SU-DHL-6 (cell line): ENCODE measurements around the gene PLA2G4A.

ENCODE experiments used
- H2AFZ ChIP-seq: fragments of 200-600 bp; sonication (generic); 2 replicates; pipeline ENCODE4 v1.6.1; 2014; ENCODE audit warnings: low read depth, mild to moderate bottlenecking, moderate library complexity, mixed read lengths, antibody characterized with exemption, low read length; ENCODE audit not compliant: severe bottlenecking
- H3F3A ChIP-seq: fragments of 200-600 bp; shearing (Covaris generic); 2 replicates; pipeline ENCODE4 v1.6.0; 2016; ENCODE audit warnings: antibody characterized with exemption, mild to moderate bottlenecking; ENCODE audit not compliant: insufficient read depth
- H3K27ac ChIP-seq: fragments of 200-600 bp; sonication (generic); 2 replicates; pipeline ENCODE4 v1.5.1; 2016; ENCODE audit warnings: low read depth, mild to moderate bottlenecking, low read length, moderate library complexity, mixed read lengths
- H3K27me3 ChIP-seq: fragments of 200-600 bp; sonication (generic), shearing (Covaris generic); 2 replicates; pipeline ENCODE4 v1.6.0; 2014; ENCODE audit warnings: mild to moderate bottlenecking, low read length
- H3K36me3 ChIP-seq: fragments of 200-600 bp; sonication (generic); 2 replicates; pipeline ENCODE4 v1.6.1; 2014; ENCODE audit warnings: mild to moderate bottlenecking, low read length, mixed read lengths
- H3K4me2 ChIP-seq: fragments of 300-600, 200-600 bp; shearing (Covaris generic), sonication (generic); 2 replicates; pipeline ENCODE4 v1.6.0; 2014; ENCODE audit warnings: low read length, low read depth, mild to moderate bottlenecking; ENCODE audit not compliant: poor library complexity, severe bottlenecking
- H3K4me3 ChIP-seq: fragments of 200-600 bp; sonication (generic); 2 replicates; pipeline ENCODE4 v1.5.1; 2014; ENCODE audit warnings: antibody characterized with exemption, low read length, mild to moderate bottlenecking, mixed read lengths; ENCODE audit not compliant: insufficient read depth, poor library complexity, severe bottlenecking
- H3K79me2 ChIP-seq: fragments of 200-600 bp; sonication (generic); 2 replicates; pipeline ENCODE4 v1.6.1; 2014; ENCODE audit warnings: mild to moderate bottlenecking, low read length, moderate library complexity; ENCODE audit not compliant: insufficient read depth
- H3K9ac ChIP-seq: fragments of 200-600 bp; sonication (generic); 2 replicates; pipeline ENCODE4 v1.7.0; 2014; ENCODE audit warnings: mild to moderate bottlenecking, low read length
- H3K9me2 ChIP-seq: fragments of 200-600 bp; sonication (generic); replicated peaks from 2 replicates; pipeline ENCODE4 v1.6.1; 2014; ENCODE audit warnings: low read length; ENCODE audit not compliant: insufficient read depth
- H3K9me3 ChIP-seq: fragments of 200-600 bp; sonication (generic); 2 replicates; pipeline ENCODE4 v1.6.1; 2014; ENCODE audit warnings: low read length, mixed read lengths; ENCODE audit not compliant: insufficient read depth
- H4K20me1 ChIP-seq: fragments of 200-600 bp; sonication (generic); 2 replicates; pipeline ENCODE4 v1.6.1; 2014; ENCODE audit warnings: low read depth, mild to moderate bottlenecking, antibody characterized with exemption, low read length, moderate library complexity, mixed read lengths
- EZH2phosphoT487 ChIP-seq: fragments of 200-600 bp; sonication (generic), shearing (Covaris generic); conservative IDR thresholded peaks from 2 replicates; pipeline ENCODE4 v1.6.1; 2018; ENCODE audit warnings: mild to moderate bottlenecking, antibody characterized with exemption, low read length, moderate library complexity, mixed read lengths
- TF ChIP-seq, protein P1 (sequence below): fragments of 200-600 bp; sonication (generic); IDR thresholded peaks from one replicate; pipeline ENCODE4 v1.5.1; 2017; ENCODE audit warnings: antibody characterized with exemption, mild to moderate bottlenecking, low read length, moderate library complexity; ENCODE audit not compliant: insufficient read depth, poor library complexity, severe bottlenecking

PLA2G4A gene

GRCh38 chr1:186887203-186887602, 58.5 kb downstream of the PLA2G4A start:
- Histone ChIP-seq H3K27me3 (no peaks in the 10 kb centered on the region), H3K27ac (no peak overlapping the region), H3K4me3 (no peak overlapping the region), H3F3A (no peaks in the 10 kb centered on the region), H2AFZ (no peak overlapping the region), H3K9me2 (no peaks in the 10 kb centered on the region), H4K20me1 (no peaks in the 10 kb centered on the region), H3K9ac (no peak overlapping the region), H3K9me3 (no peaks in the 10 kb centered on the region), H3K79me2 (no peaks in the 10 kb centered on the region), H3K4me2 (no peak overlapping the region), H3K36me3 (no peaks in the 10 kb centered on the region)
- TF ChIP-seq EZH2phosphoT487: no peak
- TF ChIP-seq, protein P1, sequence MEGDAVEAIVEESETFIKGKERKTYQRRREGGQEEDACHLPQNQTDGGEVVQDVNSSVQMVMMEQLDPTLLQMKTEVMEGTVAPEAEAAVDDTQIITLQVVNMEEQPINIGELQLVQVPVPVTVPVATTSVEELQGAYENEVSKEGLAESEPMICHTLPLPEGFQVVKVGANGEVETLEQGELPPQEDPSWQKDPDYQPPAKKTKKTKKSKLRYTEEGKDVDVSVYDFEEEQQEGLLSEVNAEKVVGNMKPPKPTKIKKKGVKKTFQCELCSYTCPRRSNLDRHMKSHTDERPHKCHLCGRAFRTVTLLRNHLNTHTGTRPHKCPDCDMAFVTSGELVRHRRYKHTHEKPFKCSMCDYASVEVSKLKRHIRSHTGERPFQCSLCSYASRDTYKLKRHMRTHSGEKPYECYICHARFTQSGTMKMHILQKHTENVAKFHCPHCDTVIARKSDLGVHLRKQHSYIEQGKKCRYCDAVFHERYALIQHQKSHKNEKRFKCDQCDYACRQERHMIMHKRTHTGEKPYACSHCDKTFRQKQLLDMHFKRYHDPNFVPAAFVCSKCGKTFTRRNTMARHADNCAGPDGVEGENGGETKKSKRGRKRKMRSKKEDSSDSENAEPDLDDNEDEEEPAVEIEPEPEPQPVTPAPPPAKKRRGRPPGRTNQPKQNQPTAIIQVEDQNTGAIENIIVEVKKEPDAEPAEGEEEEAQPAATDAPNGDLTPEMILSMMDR: no peak

- Histone ChIP-seq H3K4me2 (no peak overlapping the region), H3K27me3 (no peaks in the 10 kb centered on the region), H3K27ac (no peak overlapping the region), H3K4me3 (no peak overlapping the region), H3K79me2 (no peaks in the 10 kb centered on the region), H3K9me3 (no peaks in the 10 kb centered on the region), H3K9ac (no peak overlapping the region), H3K36me3 (no peaks in the 10 kb centered on the region), H3F3A (no peaks in the 10 kb centered on the region), H2AFZ (no peak overlapping the region), H4K20me1 (no peaks in the 10 kb centered on the region), H3K9me2 (no peaks in the 10 kb centered on the region)
- TF ChIP-seq, protein P1: no peak
- TF ChIP-seq EZH2phosphoT487: no peak
These were observed 59.6 kb downstream of the PLA2G4A start for GRCh38 chr1:186888367-186888766.

DNA sequence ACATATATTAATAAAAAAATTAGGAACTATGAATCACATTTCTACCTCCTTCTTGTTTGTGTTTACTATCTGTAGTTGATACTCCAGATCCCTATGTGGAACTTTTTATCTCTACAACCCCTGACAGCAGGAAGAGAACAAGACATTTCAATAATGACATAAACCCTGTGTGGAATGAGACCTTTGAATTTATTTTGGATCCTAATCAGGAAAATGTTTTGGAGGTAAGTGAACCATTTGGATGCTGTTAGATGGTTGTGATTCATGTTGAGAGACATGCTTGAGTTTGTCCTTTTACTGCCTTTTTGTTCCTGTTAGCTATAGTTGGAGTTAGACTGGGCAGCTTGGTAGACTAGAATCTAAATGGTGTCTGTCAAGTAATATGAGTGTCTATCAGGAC, 64.2 kb downstream of the PLA2G4A start:
- Histone ChIP-seq H3K9me2 (no peaks in the 10 kb centered on the region), H3K9me3 (no peaks in the 10 kb centered on the region), H4K20me1 (no peaks in the 10 kb centered on the region), H3K4me2 (no peak overlapping the region), H3K27me3 (no peaks in the 10 kb centered on the region), H3K4me3 (no peak overlapping the region), H3K36me3 (no peaks in the 10 kb centered on the region), H3K27ac (no peak overlapping the region), H3K9ac (no peak overlapping the region), H3K79me2 (no peaks in the 10 kb centered on the region), H3F3A (no peaks in the 10 kb centered on the region), H2AFZ (no peak overlapping the region)
- TF ChIP-seq, protein P1: no peak
- TF ChIP-seq EZH2phosphoT487: no peak

DNA sequence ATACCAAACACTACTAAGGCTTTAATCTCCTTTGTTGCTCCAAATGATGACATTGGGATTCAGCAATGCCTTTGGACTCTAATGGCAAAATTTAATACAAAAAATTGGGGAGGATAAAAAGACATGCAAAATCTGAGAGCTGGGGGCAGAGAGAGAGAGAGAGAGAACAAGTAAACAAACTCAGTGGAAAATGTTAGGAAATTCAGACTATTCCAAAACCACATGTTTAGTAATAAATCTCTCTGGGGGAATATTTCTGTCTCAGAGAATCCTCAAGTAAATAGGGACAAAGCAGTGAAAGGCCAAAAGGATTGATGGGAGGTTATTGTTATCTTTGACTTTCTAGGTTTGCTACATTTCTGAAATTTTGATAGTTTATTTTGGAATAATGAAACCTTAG, 65.7 kb downstream of the PLA2G4A start:
- no peaks in the 10 kb centered on the region for H3K36me3 ChIP-seq
- H3K9me2 ChIP-seq: no peaks in the 10 kb centered on the region
- H3K4me2 ChIP-seq: no peak overlapping the region
- no peaks in the 10 kb centered on the region for H3F3A ChIP-seq
- H3K9me3 ChIP-seq: no peaks in the 10 kb centered on the region
- H3K9ac ChIP-seq: no peak overlapping the region
- TF ChIP-seq EZH2phosphoT487: no peak
- TF ChIP-seq, protein P1: no peak
- H3K27ac ChIP-seq: no peak overlapping the region
- H4K20me1 ChIP-seq: no peaks in the 10 kb centered on the region
- no peaks in the 10 kb centered on the region for H3K27me3 ChIP-seq
- H3K4me3 ChIP-seq: no peak overlapping the region
- H2AFZ ChIP-seq: no peak overlapping the region
- H3K79me2 ChIP-seq: no peaks in the 10 kb centered on the region
